ENCODE results near the gene TTC8.

GRCh38 chr14:88851587-88851986 is 27.1 kb downstream of the TTC8 start:
- TF ChIP-seq POLR2A (IDR thresholded peaks at IDR 0.05): no peak
- no peak for TF ChIP-seq CTCF (IDR thresholded peaks at IDR 0.05 in 4 of 5, conservative IDR thresholded peaks at IDR 0.05 in 1 of 5)

Data from gastrocnemius medialis (tissue), 4 donors.